ENCODE results near the gene KAZN. TPM values are rescaled to one million over a fixed set of nuclear protein-coding genes. Genes with fewer than 3 reads are reported as not detected.

The KAZN gene
- polyA plus RNA-seq, 1 of the 3 experiments (the other 2 are of a cell fraction) = 6.8 TPM

DNA sequence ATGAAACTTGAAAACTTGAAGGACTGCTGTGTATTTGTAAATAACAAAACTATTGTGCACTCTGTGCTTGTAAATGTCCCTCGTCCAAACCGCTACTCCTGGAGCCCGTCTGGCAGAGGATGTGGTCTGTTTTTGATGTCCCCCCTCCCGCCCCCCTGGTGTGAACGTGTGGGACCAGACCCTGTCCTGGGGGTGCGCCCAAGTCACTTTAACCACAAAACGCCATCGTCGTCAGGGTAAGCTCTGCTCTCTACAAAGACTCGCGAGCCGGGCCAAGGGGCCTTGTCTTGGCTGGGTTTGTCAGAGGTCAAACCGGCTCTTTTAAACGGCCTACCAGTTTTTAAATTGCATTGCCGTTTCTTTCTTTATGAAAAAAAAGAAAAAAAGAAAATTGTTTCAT is 467.7 kb downstream of the KAZN start:
- WGBS (ENCODE audit: low lambda C conversion rate) = 92% methylated on average over 15 of the region's 15 CpGs
- no peaks in the 10 kb centered on the region for H3K27me3 ChIP-seq (ENCODE audit: insufficient read depth)
- H4K20me1 ChIP-seq (ENCODE audit: insufficient read depth) = no peaks in the 10 kb centered on the region
- no peaks in the 10 kb centered on the region for H3K4me1 ChIP-seq (ENCODE audit: control insufficient read depth in 1 of 2, insufficient read depth in 2 of 2, low read depth in 1 of 2, low read length in 1 of 2)
- H3K4me2 ChIP-seq = no peak overlapping the region
- DNase-seq = no peak
- H3K36me3 ChIP-seq (replicated peaks in 1 of 2; ENCODE audit: control insufficient read depth in 1 of 2, insufficient read depth in 2 of 2, low read length in 1 of 2) = peaks cover 13 to 45% of the 10 kb centered on the region in 2 experiments
- no peak overlapping the region for H2AFZ ChIP-seq (ENCODE audit: low read depth)
- no peak overlapping the region for H3K27ac ChIP-seq (ENCODE audit: low read depth in 2 of 2, low read length in 1 of 2)
- H3K9me2 ChIP-seq = no peaks in the 10 kb centered on the region
- TF ChIP-seq FOXM1 (IDR thresholded peaks at IDR 0.05; ENCODE audit: low read depth) (no peak), ELF1 (IDR thresholded peaks at IDR 0.05) (no peak), RXRA (IDR thresholded peaks at IDR 0.05; ENCODE audit: borderline replicate concordance, low read depth) (no peak), RCOR1 (IDR thresholded peaks at IDR 0.05; ENCODE audit: low read length) (no peak), RFX5 (IDR thresholded peaks at IDR 0.05; ENCODE audit: low read length) (no peak), TEAD4 (IDR thresholded peaks at IDR 0.05; ENCODE audit: borderline replicate concordance, insufficient read depth) (no peak), GABPA (IDR thresholded peaks at IDR 0.05; ENCODE audit: low read depth) (no peak), MXI1 (IDR thresholded peaks at IDR 0.05; ENCODE audit: low read depth, low read length) (no peak), FOXJ3 (CRISPR knock-in tag; IDR thresholded peaks at IDR 0.05) (no peak), POLR2AphosphoS5 (IDR thresholded peaks at IDR 0.05; ENCODE audit: low read depth, low read length) (no peak), JUND (IDR thresholded peaks at IDR 0.05) (no peak), FOSL2 (IDR thresholded peaks at IDR 0.05; ENCODE audit: borderline replicate concordance, low read depth) (no peak)
- TF ChIP-seq, protein P1, sequence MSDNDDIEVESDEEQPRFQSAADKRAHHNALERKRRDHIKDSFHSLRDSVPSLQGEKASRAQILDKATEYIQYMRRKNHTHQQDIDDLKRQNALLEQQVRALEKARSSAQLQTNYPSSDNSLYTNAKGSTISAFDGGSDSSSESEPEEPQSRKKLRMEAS (IDR thresholded peaks at IDR 0.05; ENCODE audit: low read depth) = no peak
- TF ChIP-seq, protein P2, sequence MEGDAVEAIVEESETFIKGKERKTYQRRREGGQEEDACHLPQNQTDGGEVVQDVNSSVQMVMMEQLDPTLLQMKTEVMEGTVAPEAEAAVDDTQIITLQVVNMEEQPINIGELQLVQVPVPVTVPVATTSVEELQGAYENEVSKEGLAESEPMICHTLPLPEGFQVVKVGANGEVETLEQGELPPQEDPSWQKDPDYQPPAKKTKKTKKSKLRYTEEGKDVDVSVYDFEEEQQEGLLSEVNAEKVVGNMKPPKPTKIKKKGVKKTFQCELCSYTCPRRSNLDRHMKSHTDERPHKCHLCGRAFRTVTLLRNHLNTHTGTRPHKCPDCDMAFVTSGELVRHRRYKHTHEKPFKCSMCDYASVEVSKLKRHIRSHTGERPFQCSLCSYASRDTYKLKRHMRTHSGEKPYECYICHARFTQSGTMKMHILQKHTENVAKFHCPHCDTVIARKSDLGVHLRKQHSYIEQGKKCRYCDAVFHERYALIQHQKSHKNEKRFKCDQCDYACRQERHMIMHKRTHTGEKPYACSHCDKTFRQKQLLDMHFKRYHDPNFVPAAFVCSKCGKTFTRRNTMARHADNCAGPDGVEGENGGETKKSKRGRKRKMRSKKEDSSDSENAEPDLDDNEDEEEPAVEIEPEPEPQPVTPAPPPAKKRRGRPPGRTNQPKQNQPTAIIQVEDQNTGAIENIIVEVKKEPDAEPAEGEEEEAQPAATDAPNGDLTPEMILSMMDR (IDR thresholded peaks at IDR 0.05) = no peak
- TF ChIP-seq, protein P3, sequence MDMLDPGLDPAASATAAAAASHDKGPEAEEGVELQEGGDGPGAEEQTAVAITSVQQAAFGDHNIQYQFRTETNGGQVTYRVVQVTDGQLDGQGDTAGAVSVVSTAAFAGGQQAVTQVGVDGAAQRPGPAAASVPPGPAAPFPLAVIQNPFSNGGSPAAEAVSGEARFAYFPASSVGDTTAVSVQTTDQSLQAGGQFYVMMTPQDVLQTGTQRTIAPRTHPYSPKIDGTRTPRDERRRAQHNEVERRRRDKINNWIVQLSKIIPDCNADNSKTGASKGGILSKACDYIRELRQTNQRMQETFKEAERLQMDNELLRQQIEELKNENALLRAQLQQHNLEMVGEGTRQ (IDR thresholded peaks at IDR 0.05; ENCODE audit: borderline replicate concordance, low read depth, low read length) = no peak
- TF ChIP-seq, protein P4, sequence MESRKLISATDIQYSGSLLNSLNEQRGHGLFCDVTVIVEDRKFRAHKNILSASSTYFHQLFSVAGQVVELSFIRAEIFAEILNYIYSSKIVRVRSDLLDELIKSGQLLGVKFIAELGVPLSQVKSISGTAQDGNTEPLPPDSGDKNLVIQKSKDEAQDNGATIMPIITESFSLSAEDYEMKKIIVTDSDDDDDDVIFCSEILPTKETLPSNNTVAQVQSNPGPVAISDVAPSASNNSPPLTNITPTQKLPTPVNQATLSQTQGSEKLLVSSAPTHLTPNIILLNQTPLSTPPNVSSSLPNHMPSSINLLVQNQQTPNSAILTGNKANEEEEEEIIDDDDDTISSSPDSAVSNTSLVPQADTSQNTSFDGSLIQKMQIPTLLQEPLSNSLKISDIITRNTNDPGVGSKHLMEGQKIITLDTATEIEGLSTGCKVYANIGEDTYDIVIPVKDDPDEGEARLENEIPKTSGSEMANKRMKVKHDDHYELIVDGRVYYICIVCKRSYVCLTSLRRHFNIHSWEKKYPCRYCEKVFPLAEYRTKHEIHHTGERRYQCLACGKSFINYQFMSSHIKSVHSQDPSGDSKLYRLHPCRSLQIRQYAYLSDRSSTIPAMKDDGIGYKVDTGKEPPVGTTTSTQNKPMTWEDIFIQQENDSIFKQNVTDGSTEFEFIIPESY (IDR thresholded peaks at IDR 0.05; ENCODE audit: borderline replicate concordance, low read depth) = no peak
- TF ChIP-seq, protein P5, sequence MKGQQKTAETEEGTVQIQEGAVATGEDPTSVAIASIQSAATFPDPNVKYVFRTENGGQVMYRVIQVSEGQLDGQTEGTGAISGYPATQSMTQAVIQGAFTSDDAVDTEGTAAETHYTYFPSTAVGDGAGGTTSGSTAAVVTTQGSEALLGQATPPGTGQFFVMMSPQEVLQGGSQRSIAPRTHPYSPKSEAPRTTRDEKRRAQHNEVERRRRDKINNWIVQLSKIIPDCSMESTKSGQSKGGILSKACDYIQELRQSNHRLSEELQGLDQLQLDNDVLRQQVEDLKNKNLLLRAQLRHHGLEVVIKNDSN (IDR thresholded peaks at IDR 0.05; ENCODE audit: borderline replicate concordance, low read depth) = no peak
- TF ChIP-seq, protein P6, sequence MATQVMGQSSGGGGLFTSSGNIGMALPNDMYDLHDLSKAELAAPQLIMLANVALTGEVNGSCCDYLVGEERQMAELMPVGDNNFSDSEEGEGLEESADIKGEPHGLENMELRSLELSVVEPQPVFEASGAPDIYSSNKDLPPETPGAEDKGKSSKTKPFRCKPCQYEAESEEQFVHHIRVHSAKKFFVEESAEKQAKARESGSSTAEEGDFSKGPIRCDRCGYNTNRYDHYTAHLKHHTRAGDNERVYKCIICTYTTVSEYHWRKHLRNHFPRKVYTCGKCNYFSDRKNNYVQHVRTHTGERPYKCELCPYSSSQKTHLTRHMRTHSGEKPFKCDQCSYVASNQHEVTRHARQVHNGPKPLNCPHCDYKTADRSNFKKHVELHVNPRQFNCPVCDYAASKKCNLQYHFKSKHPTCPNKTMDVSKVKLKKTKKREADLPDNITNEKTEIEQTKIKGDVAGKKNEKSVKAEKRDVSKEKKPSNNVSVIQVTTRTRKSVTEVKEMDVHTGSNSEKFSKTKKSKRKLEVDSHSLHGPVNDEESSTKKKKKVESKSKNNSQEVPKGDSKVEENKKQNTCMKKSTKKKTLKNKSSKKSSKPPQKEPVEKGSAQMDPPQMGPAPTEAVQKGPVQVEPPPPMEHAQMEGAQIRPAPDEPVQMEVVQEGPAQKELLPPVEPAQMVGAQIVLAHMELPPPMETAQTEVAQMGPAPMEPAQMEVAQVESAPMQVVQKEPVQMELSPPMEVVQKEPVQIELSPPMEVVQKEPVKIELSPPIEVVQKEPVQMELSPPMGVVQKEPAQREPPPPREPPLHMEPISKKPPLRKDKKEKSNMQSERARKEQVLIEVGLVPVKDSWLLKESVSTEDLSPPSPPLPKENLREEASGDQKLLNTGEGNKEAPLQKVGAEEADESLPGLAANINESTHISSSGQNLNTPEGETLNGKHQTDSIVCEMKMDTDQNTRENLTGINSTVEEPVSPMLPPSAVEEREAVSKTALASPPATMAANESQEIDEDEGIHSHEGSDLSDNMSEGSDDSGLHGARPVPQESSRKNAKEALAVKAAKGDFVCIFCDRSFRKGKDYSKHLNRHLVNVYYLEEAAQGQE (IDR thresholded peaks at IDR 0.05; ENCODE audit: low read depth, low read length) = no peak
- H3K9me3 ChIP-seq = no peaks in the 10 kb centered on the region
- ChIA-PET CTCF (interaction anchor here (2.3 kb wide), 1 partner anchor 19 kb away, joined by 7 read pairs; no protein-coding TSS in a partner anchor), POLR2A (no interaction called here)
- no peak overlapping the region for H3K9ac ChIP-seq
- no peak overlapping the region for H3K4me3 ChIP-seq (ENCODE audit: low read depth in 2 of 2, low read length in 1 of 2)
- peaks cover 3% of the 10 kb centered on the region for H3F3A ChIP-seq (replicated peaks; ENCODE audit: insufficient read depth)
- no peaks in the 10 kb centered on the region for H3K79me2 ChIP-seq (ENCODE audit: insufficient read depth)
